GM21576 (cell line): ENCODE measurements around the gene CIART.
A peak's percentile ranks its signal among the peaks of the same experiment; 100 is the strongest.

Source experiments
- ATAC-seq: cut with Tn5 transposase; IDR thresholded peaks from one replicate; pipeline ENCODE4 v1.9.1; 2021; ENCODE audit warnings: mild to moderate bottlenecking, moderate library complexity; ENCODE audit not compliant: unreplicated experiment

Gene CIART

GRCh38 chr1:150261367-150261766 lies 21.0 kb upstream of the CIART start:
- no peak for ATAC-seq

- ATAC-seq: no peak
Observed at GRCh38 chr1:150262388-150263320, 19.7 kb upstream of the CIART start.

GRCh38 chr1:150263549-150263948 lies 18.8 kb upstream of the CIART start:
- ATAC-seq: no peak

GRCh38 chr1:150267896-150268295 lies 14.5 kb upstream of the CIART start:
- ATAC-seq: no peak

- peak; percentile 18 for ATAC-seq
Observed at GRCh38 chr1:150268340-150268704, 14.0 kb upstream of the CIART start.

GRCh38 chr1:150268705-150269403 lies 13.5 kb upstream of the CIART start, which contains the start of gene APH1A:
TSS of gene APH1A (minus strand) at chr1:150269016. CDS start at chr1:150268810, 206 bp downstream.
- peak; percentile 85 for ATAC-seq

- ATAC-seq: no peak
Observed at GRCh38 chr1:150269451-150269850, 12.9 kb upstream of the CIART start.

- ATAC-seq: no peak
Observed at GRCh38 chr1:150271291-150271959, 10.9 kb upstream of the CIART start.

- ATAC-seq: no peak
Observed at GRCh38 chr1:150273311-150273710, 9.0 kb upstream of the CIART start.

- ATAC-seq: no peak
Observed at GRCh38 chr1:150280138-150280707, 2.1 kb upstream of the CIART start.

GRCh38 chr1:150281221-150281757 lies 1.1 kb upstream of the CIART start:
- ATAC-seq: no peak

- no peak for ATAC-seq
Observed at GRCh38 chr1:150282558-150282958, 204 bp downstream of the CIART start.

GRCh38 chr1:150283260-150283659 lies 906 bp downstream of the CIART start:
- ATAC-seq: no peak

GRCh38 chr1:150288382-150288781 lies 6.0 kb downstream of the CIART start:
- no peak for ATAC-seq

GRCh38 chr1:150288822-150289221 lies 6.5 kb downstream of the CIART start:
- ATAC-seq: no peak

GRCh38 chr1:150293433-150294253 lies 11.3 kb downstream of the CIART start, which contains the start of gene MRPS21:
TSS of gene MRPS21 (plus strand) at chr1:150293861. CDS start at chr1:150294367, 506 bp downstream.
- peak; percentile 94 for ATAC-seq

GRCh38 chr1:150295476-150295875 lies 13.1 kb downstream of the CIART start:
- ATAC-seq: no peak

- no peak for ATAC-seq
Observed at GRCh38 chr1:150299716-150300115, 17.4 kb downstream of the CIART start.

- ATAC-seq: no peak
Observed at GRCh38 chr1:150302338-150302737, 20.0 kb downstream of the CIART start.

GRCh38 chr1:150302902-150303301 lies 20.5 kb downstream of the CIART start:
- no peak for ATAC-seq
